K562 (cell line): Measurements from ENCODE around the gene NAPA. TPM values are rescaled to one million over a fixed set of nuclear protein-coding genes. Genes with fewer than 3 reads are reported as not detected.

ENCODE experiments used
- BRF2 ChIP-seq: IDR thresholded peaks from 3 replicates; pipeline ENCODE4 v1.6.1; 2011; ENCODE audit warnings: borderline replicate concordance, mild to moderate bottlenecking; ENCODE audit not compliant: insufficient read length, insufficient read depth
- CHD4 ChIP-seq: fragments of 200-600 bp; sonication (generic); IDR thresholded peaks from 3 replicates; pipeline ENCODE4 v1.6.1; 2012; ENCODE audit warnings: low read depth, mild to moderate bottlenecking, mixed read lengths, low read length, inconsistent platforms; ENCODE audit not compliant: insufficient read depth, insufficient replicate concordance, poor library complexity, severe bottlenecking
- CREB3 ChIP-seq: fragments of 450-650 bp; conservative IDR thresholded peaks from 2 replicates; pipeline ENCODE4 v1.6.1; 2016; ENCODE audit warnings: missing genetic modification characterization, low read depth, mild to moderate bottlenecking, missing compliant biosample characterization, moderate library complexity
- ELK3 ChIP-seq: fragments of 450-650 bp; formaldehyde crosslinking; IDR thresholded peaks from 2 replicates; pipeline ENCODE4 v1.4.0; 2020; ENCODE audit warnings: mild to moderate bottlenecking
- ETV1 ChIP-seq: fragments of 450-650 bp; conservative IDR thresholded peaks from 2 replicates; pipeline ENCODE4 v1.6.1; 2016; ENCODE audit warnings: missing genetic modification characterization, control low read depth, low read depth, missing compliant biosample characterization
- HEY1 ChIP-seq: fragments of 250-450 bp; sonication (Bioruptor Pico); IDR thresholded peaks from 2 replicates; pipeline ENCODE4 v1.5.0; 2020; ENCODE audit warnings: mild to moderate bottlenecking, moderate library complexity, borderline replicate concordance
- SAFB ChIP-seq: fragments of 200-400 bp; formaldehyde crosslinking; IDR thresholded peaks from 2 replicates; pipeline ENCODE4 v1.6.1; 2017; ENCODE audit warnings: low read depth, low read length, borderline replicate concordance
- TBP ChIP-seq: optimal IDR thresholded peaks from 2 replicates; pipeline ENCODE3; 2011; ENCODE audit warnings: low read depth, low read length, improper control_type of control experiment
- U2AF2 ChIP-seq: fragments of 200-400 bp; formaldehyde crosslinking; optimal IDR thresholded peaks from 2 replicates; pipeline ENCODE3; 2017; ENCODE audit warnings: low read depth, mild to moderate bottlenecking, low read length
- ZBTB40 ChIP-seq, 2 experiments: fragments of 450-650 bp in 1 of 2; sonication (generic) in 1 of 2; formaldehyde crosslinking in 1 of 2; IDR thresholded peaks; 2 replicates each; pipeline versions ENCODE4 v1.7.1 to v1.9.0; 2016 to 2022; ENCODE audit warnings: inconsistent platforms in 1 of 2, mild to moderate bottlenecking in 1 of 2, missing genetic modification reagents in 1 of 2
- polyA plus RNA-seq, 8 experiments: library from polyadenylated mRNA; depleted of rRNA in 4 of 8; stranded (reverse) in 5 of 8; unstranded in 3 of 8; fragments of >200 nt; fragmentation: Nextera tagmentation in 2 of 8; fragmentation: Illumina TruSeq in 1 of 8; extraction: Ambion mirVana in 2 of 8; extraction: Trizol in 1 of 8; gene quantifications; 2 replicates each; pipeline versions ENCODE4 v1.2.1 to v1.2.3, GENCODE V29; 2011 to 2014; ENCODE audit warnings: inconsistent platforms in 1 of 8, missing spikeins in 1 of 8
- total RNA-seq, 7 experiments: library from RNA; depleted of rRNA in 6 of 7; stranded (reverse); fragments of >200 nt in 6 of 7; fragmentation: Illumina TruSeq in 2 of 7; extraction: Trizol in 2 of 7; gene quantifications; 2 replicates each; pipeline versions ENCODE4 v1.2.1 to v1.2.3, GENCODE V29; 2011 to 2021; ENCODE audit warnings: low replicate concordance in 1 of 7

NAPA gene
- total and polyA plus RNA-seq, 9 of the 15 experiments (the other 6 are each of a cell fraction or from before 2014, with no cell fraction given), result 5.4 to 98.6 (median 77.5) TPM

GRCh38 chr19:47483800-47484690 is 30.8 kb downstream of the NAPA start, which contains the start of gene KPTN (continued):
- TF ChIP-seq TBP (peak; percentile 86), U2AF2 (no peak), SAFB (no peak), CREB3 (tag) (peak; percentile 85), ETV1 (tag) (peak; percentile 49), HEY1 (CRISPR knock-in tag) (no peak), CHD4 (no peak), ELK3 (CRISPR knock-in tag) (no peak), BRF2 (no peak), ZBTB40 (IDR thresholded peaks at IDR 0.05) (peak; percentile 45; the same call in 1 of the 2 replicates), ZBTB40 (CRISPR knock-in tag; IDR thresholded peaks at IDR 0.05) (no peak)
